GM21737 (cell line): ENCODE results near the gene DGKH.
"Not testable (repeated sequence)": the region's sequence is repeated elsewhere in the genome, so short reads cannot be mapped to it uniquely, and the experiment has no call there.

Experiments used
- ATAC-seq: cut with Tn5 transposase; IDR thresholded peaks from one replicate; pipeline ENCODE4 v1.9.1; 2021; ENCODE audit warnings: mild to moderate bottlenecking, moderate library complexity; ENCODE audit not compliant: unreplicated experiment

The DGKH gene

GRCh38 chr13:42153199-42154113, 105.0 kb downstream of the DGKH start:
- ATAC-seq: no peak

GRCh38 chr13:42155251-42155650, 106.8 kb downstream of the DGKH start:
- ATAC-seq: no peak

GRCh38 chr13:42163338-42163737, 114.9 kb downstream of the DGKH start:
- ATAC-seq: not testable (repeated sequence)

- not testable (repeated sequence) for ATAC-seq
These were observed 115.5 kb downstream of the DGKH start for GRCh38 chr13:42163910-42164309.

GRCh38 chr13:42164557-42165125, 116.2 kb downstream of the DGKH start:
- no peak for ATAC-seq

GRCh38 chr13:42168496-42168895, 120.0 kb downstream of the DGKH start:
- ATAC-seq: no peak

GRCh38 chr13:42170029-42170428, 121.6 kb downstream of the DGKH start:
- ATAC-seq: no peak

GRCh38 chr13:42173789-42174343, 125.4 kb downstream of the DGKH start:
- ATAC-seq: no peak

- ATAC-seq: no peak
These were observed 126.1 kb downstream of the DGKH start for GRCh38 chr13:42174344-42175162.

GRCh38 chr13:42176294-42176693, 127.8 kb downstream of the DGKH start:
- ATAC-seq: no peak

- no peak for ATAC-seq
These were observed 128.7 kb downstream of the DGKH start for GRCh38 chr13:42177189-42177588.

GRCh38 chr13:42181381-42181953, 133.0 kb downstream of the DGKH start:
- no peak for ATAC-seq

GRCh38 chr13:42189061-42189460, 140.6 kb downstream of the DGKH start:
- ATAC-seq: no peak

GRCh38 chr13:42190529-42190928, 142.1 kb downstream of the DGKH start:
- ATAC-seq: no peak

- ATAC-seq: no peak
These were observed 163.4 kb downstream of the DGKH start for GRCh38 chr13:42211704-42212464.

- no peak for ATAC-seq
These were observed 166.0 kb downstream of the DGKH start for GRCh38 chr13:42214446-42214845.

GRCh38 chr13:42215578-42216421, 167.4 kb downstream of the DGKH start:
- no peak for ATAC-seq

- ATAC-seq: no peak
These were observed 167.9 kb downstream of the DGKH start for GRCh38 chr13:42216422-42216735.

- ATAC-seq: no peak
These were observed 170.1 kb downstream of the DGKH start for GRCh38 chr13:42218576-42218975.
